HG03045 (cell line): ENCODE results near the gene LRRC45.
"Not testable (repeated sequence)": the region's sequence is repeated elsewhere in the genome, so short reads cannot be mapped to it uniquely, and the experiment has no call there.

Experiments
- ATAC-seq: cut with Tn5 transposase; IDR thresholded peaks from one replicate; pipeline ENCODE4 v1.9.1; 2021; ENCODE audit warnings: mild to moderate bottlenecking, moderate library complexity; ENCODE audit not compliant: unreplicated experiment

LRRC45 gene

GRCh38 chr17:82022981-82023446, at the start of gene LRRC45:
LRRC45 (plus strand) TSS chr17:82023305; CDS start chr17:82023644, 339 bp downstream.
- peak; percentile 85 for ATAC-seq

DNA sequence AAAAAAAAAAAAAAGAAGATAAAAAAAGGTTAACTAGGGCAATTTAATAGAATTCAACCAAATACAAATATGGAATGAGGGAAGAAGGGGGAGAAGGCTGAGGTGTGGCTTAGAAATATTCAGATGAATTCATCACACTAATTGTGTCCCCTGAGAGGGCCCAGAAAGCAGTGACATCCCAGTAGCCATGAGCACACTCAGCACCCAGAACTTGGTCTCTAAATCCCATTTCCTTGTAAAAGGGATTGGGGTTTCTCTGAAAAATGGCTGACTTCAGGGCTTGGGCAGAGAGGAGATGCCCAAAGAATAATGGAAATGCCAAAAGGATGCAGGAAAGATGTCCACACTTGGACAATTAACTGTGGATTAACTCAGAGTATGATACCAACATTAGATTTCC, 49.7 kb upstream of the LRRC45 start:
- ATAC-seq = no peak

- no peak for ATAC-seq
Observed at GRCh38 chr17:81976332-81977210, 46.5 kb upstream of the LRRC45 start.

DNA sequence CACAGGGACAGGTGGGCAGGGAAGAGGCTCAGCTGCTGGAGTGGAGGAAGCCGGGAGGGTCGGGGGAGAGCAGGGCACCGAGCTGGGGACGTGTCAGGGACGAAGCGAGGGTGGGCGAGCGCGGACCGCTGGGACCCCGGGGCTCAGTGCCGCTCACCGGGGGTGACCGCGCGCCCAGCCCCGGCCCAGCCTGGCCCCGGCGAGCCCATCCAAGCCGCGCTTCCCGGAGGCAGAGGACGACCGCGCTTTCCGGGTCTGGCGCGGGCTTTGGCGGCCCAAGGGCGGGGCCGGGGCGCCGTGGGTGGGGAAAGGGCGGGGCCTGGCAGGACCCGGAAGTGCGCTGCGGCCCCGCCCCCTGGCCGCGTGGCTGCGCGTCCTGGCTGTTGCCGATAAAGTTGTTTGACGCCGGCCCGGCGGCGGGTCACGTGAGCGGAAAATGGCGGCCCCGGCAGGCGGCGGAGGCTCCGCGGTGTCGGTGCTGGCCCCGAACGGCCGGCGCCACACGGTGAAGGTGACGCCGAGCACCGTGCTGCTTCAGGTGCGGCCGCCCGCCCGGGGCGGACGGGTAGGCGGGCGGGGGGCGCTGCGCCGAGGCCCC, 45.8 kb upstream of the LRRC45 start, which contains the start of gene ASPSCR1:
Gene ASPSCR1, plus strand, starts transcription at position 419 of the 598 bp plus-strand sequence. Its CDS starts 18 bp downstream, at position 437.
- peak; percentile 85 for ATAC-seq

- ATAC-seq = no peak
Observed at GRCh38 chr17:81978524-81979298, 44.4 kb upstream of the LRRC45 start.

GRCh38 chr17:81980122-81980521, 43.0 kb upstream of the LRRC45 start:
- ATAC-seq = no peak

GRCh38 chr17:81980707-81981343, 42.3 kb upstream of the LRRC45 start:
- ATAC-seq = no peak

DNA sequence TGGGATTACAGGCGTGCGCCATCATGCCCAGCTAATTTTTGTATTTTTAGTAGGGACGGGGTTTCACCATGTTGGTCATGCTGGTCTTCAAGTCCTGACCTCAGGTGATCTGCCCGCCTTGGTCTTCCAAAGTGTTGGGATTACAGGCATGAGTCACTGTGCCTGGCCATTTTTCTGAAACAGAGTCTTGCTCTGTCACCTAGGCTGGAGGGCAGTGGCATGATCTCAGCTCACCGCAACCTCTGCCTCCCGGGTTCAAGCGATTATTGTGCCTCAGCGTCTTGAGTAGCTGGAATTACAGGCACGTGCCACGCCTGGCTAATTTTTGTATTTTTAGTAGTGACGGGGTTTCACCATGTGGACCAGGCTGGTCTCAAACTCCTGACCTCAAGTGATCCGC, 41.6 kb upstream of the LRRC45 start:
- ATAC-seq = not testable (repeated sequence)

DNA sequence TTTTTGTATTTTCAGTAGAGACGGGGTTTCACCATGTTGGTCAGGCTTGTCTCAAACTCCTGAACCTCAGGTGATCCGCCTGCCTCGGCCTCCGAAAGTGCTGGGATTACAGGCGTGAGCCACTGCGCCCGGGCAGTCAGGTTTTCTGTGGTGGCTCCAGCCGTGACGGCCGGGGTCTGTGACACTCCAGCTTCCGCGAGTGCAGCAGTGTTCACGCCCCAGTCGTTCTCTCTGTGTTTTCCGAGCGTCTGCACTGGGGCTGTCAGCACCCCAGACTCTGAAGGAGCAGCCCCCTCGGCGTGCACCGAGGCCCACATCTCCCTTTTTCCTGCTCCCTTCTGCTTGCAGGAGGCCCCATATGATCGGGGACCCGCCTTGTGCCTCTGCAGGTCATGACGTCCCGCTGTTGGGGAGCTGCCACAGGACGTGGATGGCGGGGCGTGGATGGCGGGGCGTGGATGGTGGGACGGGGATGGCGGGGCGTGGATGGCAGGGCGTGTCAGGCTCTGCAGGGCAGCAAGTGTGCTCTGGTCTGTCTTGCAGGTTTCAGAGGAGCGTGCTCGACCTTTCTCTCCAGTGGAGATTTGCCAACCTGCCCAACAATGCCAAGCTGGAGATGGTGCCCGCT, 40.0 kb upstream of the LRRC45 start:
- no peak for ATAC-seq

- no peak for ATAC-seq
Observed at GRCh38 chr17:81983639-81984373, 39.3 kb upstream of the LRRC45 start.

DNA sequence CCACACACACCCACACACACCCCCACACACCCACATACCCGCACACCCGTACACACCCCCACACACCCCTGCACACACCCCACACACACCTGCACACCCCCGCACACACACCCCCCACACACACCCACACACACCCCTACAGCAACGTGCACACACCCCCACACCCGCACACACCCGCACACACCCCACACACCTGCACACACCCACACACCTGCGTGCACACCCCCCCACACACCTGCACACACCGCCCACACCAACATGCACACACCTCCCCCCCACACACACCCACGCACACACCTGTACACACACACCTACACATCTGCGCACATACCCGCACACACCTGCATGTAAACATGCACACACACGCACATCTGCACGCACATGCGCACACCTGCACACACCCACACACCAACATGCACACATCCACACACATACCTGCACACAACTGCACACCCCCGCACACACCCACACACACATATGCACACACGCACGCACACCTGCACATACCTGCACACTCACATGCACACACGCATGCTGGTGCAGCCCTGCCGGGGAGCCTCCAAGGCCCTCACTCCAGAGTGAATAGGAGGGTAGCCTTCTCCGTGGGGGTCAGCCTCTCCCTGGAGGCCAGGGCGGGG, 38.2 kb upstream of the LRRC45 start:
- no peak for ATAC-seq

- ATAC-seq = no peak
Observed at GRCh38 chr17:81986606-81987005, 36.5 kb upstream of the LRRC45 start.

GRCh38 chr17:81987161-81987770, 35.8 kb upstream of the LRRC45 start:
- no peak for ATAC-seq

DNA sequence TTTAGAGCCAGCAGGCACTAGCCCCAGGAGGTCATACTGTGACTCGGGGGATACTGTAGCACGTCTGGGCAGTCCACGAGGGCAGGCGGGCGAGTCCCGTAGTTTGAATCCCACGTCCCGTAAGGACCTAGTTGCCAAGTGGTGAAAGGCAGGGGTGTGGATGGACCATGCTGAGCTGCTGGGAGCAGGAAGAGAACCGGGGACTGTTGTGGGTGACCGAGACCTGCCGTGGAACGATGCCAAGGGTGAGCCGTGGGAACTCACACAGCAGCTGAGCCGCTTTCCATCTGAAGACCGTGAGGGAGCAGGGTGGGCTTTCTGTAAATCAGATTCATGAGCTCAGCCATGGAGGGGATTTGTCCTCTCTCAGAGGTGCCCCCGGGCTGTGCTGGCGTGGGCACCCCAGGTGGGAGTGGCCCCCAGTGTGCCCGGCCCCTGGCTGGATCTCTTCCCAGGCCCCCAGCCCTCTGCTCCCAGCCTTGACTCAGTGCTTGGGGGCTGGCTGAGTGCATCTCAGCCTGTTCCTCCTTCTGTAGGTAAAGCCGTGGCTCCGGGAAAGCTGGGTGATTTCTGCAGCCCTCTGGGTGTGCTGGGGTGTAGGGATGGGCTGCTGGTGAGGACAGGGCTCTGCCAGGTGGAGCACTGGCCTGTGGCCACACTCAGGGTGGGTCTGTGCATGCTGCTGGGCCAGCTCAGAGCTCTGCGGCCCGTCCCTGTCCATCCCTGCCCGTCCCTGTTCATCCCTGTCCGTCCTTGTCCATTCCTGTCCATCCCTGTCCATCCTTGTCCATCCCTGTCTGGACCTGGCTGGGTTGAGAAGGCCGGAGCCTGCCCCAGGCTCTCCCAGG, 32.0 kb upstream of the LRRC45 start:
- ATAC-seq = no peak

DNA sequence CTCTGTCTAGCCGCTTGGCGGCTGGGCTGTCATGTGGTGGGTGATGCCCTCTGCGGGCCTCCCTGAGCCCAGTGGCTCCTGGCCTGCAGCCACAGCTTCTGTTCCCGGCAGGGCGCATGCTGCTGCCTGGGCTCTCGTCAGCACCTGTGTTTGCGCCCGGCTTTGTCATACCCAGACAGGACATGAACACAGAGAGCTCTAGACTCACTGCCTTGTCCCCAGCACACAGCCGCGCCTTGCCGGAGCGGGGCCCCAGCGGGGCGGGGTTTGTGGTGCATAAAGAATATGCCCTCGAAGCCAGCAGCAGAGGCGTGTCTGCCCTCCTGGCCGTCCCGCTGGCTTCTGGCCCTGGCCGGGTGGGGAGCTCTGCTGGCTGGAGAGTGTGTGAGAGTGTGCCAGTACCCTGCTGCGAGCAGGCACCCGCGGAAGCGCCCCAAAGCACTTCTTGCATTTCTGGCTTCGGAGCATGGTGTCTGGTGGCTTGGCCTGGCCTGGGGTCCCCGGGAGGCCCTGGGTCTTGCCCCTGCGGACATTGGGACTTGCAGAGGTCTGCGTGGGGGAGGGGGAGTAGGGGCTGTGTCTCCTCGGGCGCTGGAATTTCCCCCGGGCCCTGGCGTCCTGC, 31.3 kb upstream of the LRRC45 start:
- no peak for ATAC-seq

DNA sequence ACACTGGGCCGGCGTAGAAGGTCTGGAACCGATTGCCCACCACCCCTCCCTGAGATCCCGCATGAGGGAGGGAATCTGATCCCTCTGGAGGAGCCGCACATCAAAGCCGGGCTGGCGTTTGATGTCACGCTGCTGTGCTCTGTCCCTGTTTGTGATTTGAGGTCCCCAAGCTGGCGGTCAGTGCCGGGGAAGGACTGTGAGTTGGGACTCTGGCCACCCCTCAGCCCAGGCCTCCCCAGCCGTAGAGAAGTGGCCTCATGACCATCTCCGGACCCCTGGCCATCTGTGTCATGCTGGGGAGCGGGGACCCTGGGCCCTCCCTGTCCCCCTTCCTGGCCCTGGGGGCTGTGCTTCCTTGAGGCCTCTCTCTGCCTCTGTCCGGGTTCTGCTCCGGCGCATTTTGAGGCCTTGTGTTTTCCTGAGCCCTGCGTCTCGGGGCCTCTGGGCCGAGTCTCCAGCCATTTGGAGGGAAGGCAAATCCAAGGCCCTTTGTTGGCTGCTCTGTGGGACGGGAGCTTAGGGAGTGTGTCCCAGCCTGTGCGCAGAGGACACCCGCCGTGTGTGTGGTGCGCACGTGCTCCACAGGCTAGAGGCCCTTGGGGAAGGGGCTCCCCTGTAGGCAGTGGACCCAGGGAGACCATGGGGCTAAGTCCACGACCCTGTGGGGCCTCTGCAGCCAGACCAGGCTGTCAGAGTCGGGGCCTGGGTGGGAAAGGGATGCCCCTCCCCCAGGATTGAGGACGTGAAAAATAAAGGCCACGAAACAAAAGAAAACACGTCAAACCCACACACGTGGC, 30.6 kb upstream of the LRRC45 start:
- no peak for ATAC-seq
